ENCODE data around the gene CAPN13.
A peak's percentile ranks its signal among the peaks of the same experiment; 100 is the strongest.

The CAPN13 gene

GRCh38 chr2:30710016-30710415 is 97.2 kb downstream of the CAPN13 start:
- DNase-seq, result no peak
- Histone ChIP-seq H4K20me1 (ENCODE audit: insufficient read depth, low read length) (peaks cover 5% of the 10 kb centered on the region; the same call in 1 of the 2 replicates), H2AFZ (ENCODE audit: low read depth, low read length) (no peak overlapping the region), H3K27ac (ENCODE audit: low read length) (no peak overlapping the region), H3K27me3 (ENCODE audit: insufficient read depth, low read length, poor library complexity) (no peaks in the 10 kb centered on the region), H3K79me2 (ENCODE audit: insufficient read depth, low read length) (no peaks in the 10 kb centered on the region), H3K36me3 (ENCODE audit: insufficient read depth, low read length) (no peaks in the 10 kb centered on the region), H3K9me3 (ENCODE audit: insufficient read depth, low read length, severe bottlenecking) (no peaks in the 10 kb centered on the region), H3K9ac (ENCODE audit: low read depth, low read length) (no peak overlapping the region), H3K4me3 (ENCODE audit: low read depth in 1 of 2, low read length in 2 of 2) (no peak overlapping the region), H3K4me1 (ENCODE audit: insufficient read depth, low read length) (peaks cover 10% of the 10 kb centered on the region), H3K4me2 (ENCODE audit: insufficient read depth, low read length) (no peak overlapping the region)
- TF ChIP-seq, protein P1, sequence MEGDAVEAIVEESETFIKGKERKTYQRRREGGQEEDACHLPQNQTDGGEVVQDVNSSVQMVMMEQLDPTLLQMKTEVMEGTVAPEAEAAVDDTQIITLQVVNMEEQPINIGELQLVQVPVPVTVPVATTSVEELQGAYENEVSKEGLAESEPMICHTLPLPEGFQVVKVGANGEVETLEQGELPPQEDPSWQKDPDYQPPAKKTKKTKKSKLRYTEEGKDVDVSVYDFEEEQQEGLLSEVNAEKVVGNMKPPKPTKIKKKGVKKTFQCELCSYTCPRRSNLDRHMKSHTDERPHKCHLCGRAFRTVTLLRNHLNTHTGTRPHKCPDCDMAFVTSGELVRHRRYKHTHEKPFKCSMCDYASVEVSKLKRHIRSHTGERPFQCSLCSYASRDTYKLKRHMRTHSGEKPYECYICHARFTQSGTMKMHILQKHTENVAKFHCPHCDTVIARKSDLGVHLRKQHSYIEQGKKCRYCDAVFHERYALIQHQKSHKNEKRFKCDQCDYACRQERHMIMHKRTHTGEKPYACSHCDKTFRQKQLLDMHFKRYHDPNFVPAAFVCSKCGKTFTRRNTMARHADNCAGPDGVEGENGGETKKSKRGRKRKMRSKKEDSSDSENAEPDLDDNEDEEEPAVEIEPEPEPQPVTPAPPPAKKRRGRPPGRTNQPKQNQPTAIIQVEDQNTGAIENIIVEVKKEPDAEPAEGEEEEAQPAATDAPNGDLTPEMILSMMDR (IDR thresholded peaks at IDR 0.05; ENCODE audit: borderline replicate concordance, extremely low read depth, low read length, poor library complexity, severe bottlenecking), result no peak
- TF ChIP-seq EZH2 (IDR thresholded peaks at IDR 0.05; ENCODE audit: borderline replicate concordance, low read depth, low read length, severe bottlenecking), result no peak
- ATAC-seq (ENCODE audit: insufficient read depth, low read depth), result no peak

GRCh38 chr2:30709516-30709915 is 97.7 kb downstream of the CAPN13 start:
- H3K36me3 ChIP-seq (ENCODE audit: insufficient read depth, low read length), result no peaks in the 10 kb centered on the region
- DNase-seq, result no peak
- H2AFZ ChIP-seq (ENCODE audit: low read depth, low read length), result no peak overlapping the region

DNA sequence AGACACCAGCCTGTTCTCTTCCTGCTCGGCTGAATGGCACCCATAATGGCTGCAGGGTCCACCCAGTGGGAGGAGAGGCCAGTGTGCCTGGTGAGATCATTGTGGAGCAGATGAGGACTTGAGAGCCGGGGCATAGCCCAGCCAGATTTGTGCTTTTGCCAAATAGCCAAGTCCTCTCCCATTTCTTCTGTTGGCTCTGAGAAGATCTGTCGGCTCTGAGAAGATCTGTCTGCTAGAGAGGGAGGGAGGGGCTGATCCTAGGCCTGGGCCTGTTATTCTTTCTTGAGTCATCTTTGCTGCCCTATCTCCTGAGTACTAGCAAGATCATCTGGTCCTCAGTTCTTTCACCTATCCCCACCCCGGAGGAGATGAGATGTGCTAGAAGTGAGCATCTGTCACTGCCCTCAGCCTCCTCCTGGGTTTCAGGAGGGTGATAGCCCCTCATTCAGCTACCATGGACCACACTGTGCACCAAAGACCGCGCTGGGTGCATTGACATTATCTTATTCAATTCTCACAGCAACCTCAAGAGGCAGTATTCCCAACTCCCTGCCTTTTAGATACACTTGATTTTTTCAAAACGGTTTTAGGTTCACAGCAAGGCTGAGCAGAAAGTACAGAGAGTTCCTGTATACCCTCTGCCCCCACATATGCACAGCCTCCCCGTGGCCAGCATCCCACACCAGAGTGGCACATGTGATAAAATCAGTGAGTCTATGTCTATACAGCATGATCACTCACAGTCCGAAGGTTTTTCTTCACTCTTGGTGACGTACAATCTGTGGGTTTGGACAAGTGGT is 98.6 kb downstream of the CAPN13 start:
- TF ChIP-seq, protein P1 (IDR thresholded peaks at IDR 0.05; ENCODE audit: borderline replicate concordance, extremely low read depth, low read length, poor library complexity, severe bottlenecking), result peak; percentile 60
- TF ChIP-seq EZH2 (IDR thresholded peaks at IDR 0.05; ENCODE audit: borderline replicate concordance, low read depth, low read length, severe bottlenecking), result no peak
- H2AFZ ChIP-seq (ENCODE audit: low read depth, low read length), result no peak overlapping the region
- H4K20me1 ChIP-seq (ENCODE audit: insufficient read depth, low read length), result peaks cover 5% of the 10 kb centered on the region; the same call in 1 of the 2 replicates
- H3K27me3 ChIP-seq (ENCODE audit: insufficient read depth, low read length, poor library complexity), result no peaks in the 10 kb centered on the region
- H3K36me3 ChIP-seq (ENCODE audit: insufficient read depth, low read length), result no peaks in the 10 kb centered on the region
- ATAC-seq (ENCODE audit: insufficient read depth, low read depth), result peak; percentile 20; the same call in 1 of the 3 replicates
- H3K4me3 ChIP-seq (ENCODE audit: low read depth in 1 of 2, low read length in 2 of 2), result no peak overlapping the region
- DNase-seq, result no peak
- no peaks in the 10 kb centered on the region for H3K9me3 ChIP-seq (ENCODE audit: insufficient read depth, low read length, severe bottlenecking)
- peaks cover 2% of the 10 kb centered on the region for H3K4me1 ChIP-seq (ENCODE audit: insufficient read depth, low read length)
- H3K27ac ChIP-seq (ENCODE audit: low read length), result no peak overlapping the region
- no peak overlapping the region for H3K9ac ChIP-seq (ENCODE audit: low read depth, low read length)
- H3K79me2 ChIP-seq (ENCODE audit: insufficient read depth, low read length), result no peaks in the 10 kb centered on the region
- H3K4me2 ChIP-seq (ENCODE audit: insufficient read depth, low read length), result no peak overlapping the region

More at GRCh38 chr2:30709516-30709915, 97.7 kb downstream of the CAPN13 start:
- Histone ChIP-seq H3K27me3 (ENCODE audit: insufficient read depth, low read length, poor library complexity) (no peaks in the 10 kb centered on the region), H3K4me1 (ENCODE audit: insufficient read depth, low read length) (peaks cover 9% of the 10 kb centered on the region), H3K4me2 (ENCODE audit: insufficient read depth, low read length) (no peak overlapping the region), H3K4me3 (ENCODE audit: low read depth in 1 of 2, low read length in 2 of 2) (no peak overlapping the region), H3K27ac (ENCODE audit: low read length) (no peak overlapping the region), H3K9ac (ENCODE audit: low read depth, low read length) (no peak overlapping the region), H4K20me1 (ENCODE audit: insufficient read depth, low read length) (peaks cover 5% of the 10 kb centered on the region; the same call in 1 of the 2 replicates), H3K9me3 (ENCODE audit: insufficient read depth, low read length, severe bottlenecking) (no peaks in the 10 kb centered on the region), H3K79me2 (ENCODE audit: insufficient read depth, low read length) (no peaks in the 10 kb centered on the region)
- ATAC-seq (ENCODE audit: insufficient read depth, low read depth), result no peak
- no peak for TF ChIP-seq EZH2 (IDR thresholded peaks at IDR 0.05; ENCODE audit: borderline replicate concordance, low read depth, low read length, severe bottlenecking)

GRCh38 chr2:30707304-30707903 is 99.8 kb downstream of the CAPN13 start:
- no peaks in the 10 kb centered on the region for H3K36me3 ChIP-seq (ENCODE audit: insufficient read depth, low read length)
- DNase-seq (no peak), ATAC-seq (ENCODE audit: insufficient read depth, low read depth) (no peak)
- no peak overlapping the region for H3K27ac ChIP-seq (ENCODE audit: low read length)
- no peaks in the 10 kb centered on the region for H3K79me2 ChIP-seq (ENCODE audit: insufficient read depth, low read length)
- peaks cover 5% of the 10 kb centered on the region; the same call in 1 of the 2 replicates for H4K20me1 ChIP-seq (ENCODE audit: insufficient read depth, low read length)
- H3K4me3 ChIP-seq (ENCODE audit: low read depth in 1 of 2, low read length in 2 of 2), result no peak overlapping the region
- H3K27me3 ChIP-seq (ENCODE audit: insufficient read depth, low read length, poor library complexity), result no peaks in the 10 kb centered on the region
- H3K9ac ChIP-seq (ENCODE audit: low read depth, low read length), result no peak overlapping the region
- H2AFZ ChIP-seq (ENCODE audit: low read depth, low read length), result no peak overlapping the region
- H3K9me3 ChIP-seq (ENCODE audit: insufficient read depth, low read length, severe bottlenecking), result no peaks in the 10 kb centered on the region
- no peak for TF ChIP-seq EZH2 (IDR thresholded peaks at IDR 0.05; ENCODE audit: borderline replicate concordance, low read depth, low read length, severe bottlenecking)
- TF ChIP-seq, protein P1 (IDR thresholded peaks at IDR 0.05; ENCODE audit: borderline replicate concordance, extremely low read depth, low read length, poor library complexity, severe bottlenecking), result no peak
- H3K4me2 ChIP-seq (ENCODE audit: insufficient read depth, low read length), result no peak overlapping the region
- no peaks in the 10 kb centered on the region for H3K4me1 ChIP-seq (ENCODE audit: insufficient read depth, low read length)
